Effector CD8-positive, alpha-beta T cell (primary cell): ENCODE measurements around the gene MATN4.
"Not testable (repeated sequence)": the region's sequence is repeated elsewhere in the genome, so short reads cannot be mapped to it uniquely, and the experiment has no call there.

Experiments used
- DNase-seq: peaks from one replicate; lab custom pipeline; 2025; lab: John Stamatoyannopoulos, UW
- total RNA-seq, 4 experiments: gene quantifications; one replicate each; lab custom pipeline; 2026; lab: John Stamatoyannopoulos, UW

The MATN4 gene, protein sequence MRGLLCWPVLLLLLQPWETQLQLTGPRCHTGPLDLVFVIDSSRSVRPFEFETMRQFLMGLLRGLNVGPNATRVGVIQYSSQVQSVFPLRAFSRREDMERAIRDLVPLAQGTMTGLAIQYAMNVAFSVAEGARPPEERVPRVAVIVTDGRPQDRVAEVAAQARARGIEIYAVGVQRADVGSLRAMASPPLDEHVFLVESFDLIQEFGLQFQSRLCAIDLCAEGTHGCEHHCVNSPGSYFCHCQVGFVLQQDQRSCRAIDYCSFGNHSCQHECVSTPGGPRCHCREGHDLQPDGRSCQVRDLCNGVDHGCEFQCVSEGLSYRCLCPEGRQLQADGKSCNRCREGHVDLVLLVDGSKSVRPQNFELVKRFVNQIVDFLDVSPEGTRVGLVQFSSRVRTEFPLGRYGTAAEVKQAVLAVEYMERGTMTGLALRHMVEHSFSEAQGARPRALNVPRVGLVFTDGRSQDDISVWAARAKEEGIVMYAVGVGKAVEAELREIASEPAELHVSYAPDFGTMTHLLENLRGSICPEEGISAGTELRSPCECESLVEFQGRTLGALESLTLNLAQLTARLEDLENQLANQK
- 0 to 0.18 (median 0.11) reads per million in 4 experiments for total RNA-seq

DNA sequence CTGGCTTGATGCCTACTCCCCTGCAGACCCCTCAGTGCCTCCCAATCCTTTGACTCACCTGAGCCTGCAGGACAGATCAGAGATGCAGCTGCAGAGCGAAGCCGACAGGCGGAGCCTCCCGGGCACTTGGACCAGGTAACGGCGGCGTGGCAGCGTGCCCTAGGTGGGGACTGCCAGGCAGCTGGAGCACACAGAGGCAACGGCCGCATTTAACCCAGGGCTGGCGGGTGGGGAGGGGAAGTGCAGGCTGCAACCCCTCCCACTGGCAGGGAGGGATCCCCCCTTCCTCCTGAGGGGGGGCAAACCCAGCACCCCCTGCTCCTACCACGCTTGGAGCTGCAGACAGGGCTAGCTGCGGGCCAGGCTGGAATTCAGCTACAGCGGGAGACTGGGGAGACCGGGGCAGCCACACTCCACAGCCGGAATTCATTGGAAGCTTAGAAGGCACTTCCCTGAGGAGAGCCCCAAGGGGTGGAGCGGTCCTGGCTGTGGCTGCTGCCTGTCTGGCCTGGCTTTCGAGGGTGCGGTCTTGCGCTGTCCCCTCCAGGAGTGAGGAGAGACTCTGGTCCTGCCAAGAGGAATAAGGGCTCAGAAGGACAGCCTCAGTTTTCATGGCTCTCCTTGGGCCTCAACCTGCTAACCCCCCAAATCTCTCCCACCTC is at the start of gene MATN4:
Gene MATN4 (minus strand): TSS at position 183 of the 662 bp plus-strand sequence. CDS start 2,717 bp downstream, outside the sequence.
- DNase-seq: no peak

DNA sequence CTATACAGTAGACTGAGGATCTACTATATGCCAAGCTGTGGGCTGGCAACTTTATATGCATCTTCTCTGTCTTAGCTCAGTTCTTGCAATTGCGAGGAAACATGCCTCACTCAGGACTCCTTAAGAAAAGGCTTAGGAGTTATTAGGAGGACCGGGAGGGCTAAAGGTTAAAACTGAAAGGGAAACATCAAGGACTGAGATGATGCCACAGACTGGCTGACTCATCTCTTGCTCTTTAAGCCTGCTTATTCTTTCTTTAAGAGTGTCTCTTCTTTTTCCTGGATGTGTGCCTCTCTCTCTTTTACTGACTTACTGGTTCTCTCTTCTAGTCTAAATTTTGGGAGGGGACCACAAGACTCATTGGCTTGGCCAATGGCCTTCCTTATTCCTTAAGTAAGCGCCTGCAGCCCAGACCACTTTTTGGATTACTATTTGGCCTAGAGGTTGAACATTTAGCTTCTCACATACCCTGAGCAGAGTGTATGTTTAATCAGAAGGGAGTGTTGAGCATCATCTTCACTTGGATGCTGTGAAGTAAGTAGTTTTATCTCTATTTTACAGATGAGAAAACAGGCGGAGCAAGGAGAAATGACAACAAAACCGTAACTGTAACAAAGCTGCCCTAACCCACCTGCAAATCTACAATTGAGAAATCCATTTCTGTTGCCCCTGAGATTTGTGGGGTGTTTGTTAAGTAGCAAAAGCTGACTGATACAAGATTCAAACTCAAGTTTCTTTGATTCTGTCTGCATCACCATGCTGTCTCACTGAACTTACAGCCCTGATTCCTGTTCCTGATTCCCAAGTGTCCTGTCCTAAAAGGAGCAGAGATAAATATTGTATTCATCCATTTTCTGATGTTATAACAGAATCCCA is 47.3 kb upstream of the MATN4 start:
- no peak for DNase-seq

DNA sequence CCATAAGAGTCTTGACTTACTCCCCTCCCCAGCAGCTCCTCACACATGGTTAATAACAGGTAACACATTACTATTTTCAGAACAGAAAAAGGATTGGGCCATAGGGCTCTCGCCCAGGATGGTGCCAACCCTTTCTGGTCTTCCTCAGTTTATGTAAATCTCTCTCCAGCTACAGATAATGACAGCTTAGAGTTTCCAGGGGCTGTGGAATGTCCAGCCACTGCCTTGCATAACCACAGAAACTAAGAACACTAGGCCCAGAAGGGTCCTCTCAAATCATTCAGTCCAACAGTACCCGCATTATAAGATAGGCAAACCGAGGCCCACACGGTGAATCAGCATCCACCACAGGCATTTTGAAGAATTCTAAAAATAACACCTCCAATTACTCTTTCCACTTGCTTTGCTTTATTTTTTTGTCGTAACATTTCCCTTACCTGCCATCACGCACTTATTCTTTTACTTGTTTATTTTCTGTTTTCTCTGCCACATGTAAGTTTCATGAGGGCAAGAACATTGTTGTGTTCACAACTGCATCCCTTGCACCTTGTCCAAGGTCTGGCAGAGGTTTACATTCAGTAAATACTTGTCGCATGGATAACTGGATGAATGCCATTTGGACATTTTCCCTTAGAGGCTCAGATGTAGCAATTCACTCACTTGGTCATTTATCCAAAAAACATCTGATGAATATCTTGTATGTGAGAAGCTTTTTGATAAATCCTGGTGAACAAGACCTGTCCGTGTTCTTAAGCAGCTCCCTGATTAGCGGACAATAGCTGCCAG is 46.5 kb upstream of the MATN4 start:
- DNase-seq: no peak

DNA sequence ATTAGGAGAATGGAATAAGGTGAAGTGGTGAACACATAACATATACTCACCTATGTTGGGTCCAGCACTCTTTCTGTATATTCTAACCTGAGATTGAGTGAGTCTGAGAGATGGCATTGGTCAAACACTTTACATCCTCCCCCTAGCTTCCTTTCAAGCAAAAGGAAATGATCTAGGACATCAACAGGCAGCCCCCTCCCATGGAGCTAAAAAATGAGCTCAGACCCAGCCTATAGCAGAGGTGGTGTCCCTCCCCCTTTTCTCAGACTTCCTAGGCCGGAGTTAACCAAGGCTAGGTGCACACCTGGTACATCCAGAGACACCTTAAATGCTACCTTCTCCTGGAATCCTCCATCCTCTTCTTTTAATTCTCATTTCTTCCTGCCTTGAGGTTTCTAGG is 45.6 kb upstream of the MATN4 start:
- DNase-seq: no peak

DNA sequence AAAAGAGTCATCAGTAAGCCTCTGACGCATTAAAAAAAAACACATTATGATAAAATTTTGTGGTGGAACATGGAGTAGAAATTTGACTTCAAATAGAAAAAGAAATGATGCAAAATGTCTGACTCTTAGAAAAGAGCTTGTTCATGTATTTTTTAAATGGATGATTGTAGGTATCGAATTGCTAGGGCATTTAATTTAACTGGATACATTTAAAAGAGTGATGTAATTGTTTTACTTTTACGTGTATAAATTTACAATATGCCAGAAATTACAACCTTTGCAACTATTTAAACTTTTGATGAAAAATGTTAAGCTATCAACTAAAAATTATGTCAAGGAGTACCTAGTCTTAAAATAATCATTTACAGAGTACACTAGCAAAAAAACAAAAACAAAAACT is 44.6 kb upstream of the MATN4 start:
- DNase-seq: no peak

DNA sequence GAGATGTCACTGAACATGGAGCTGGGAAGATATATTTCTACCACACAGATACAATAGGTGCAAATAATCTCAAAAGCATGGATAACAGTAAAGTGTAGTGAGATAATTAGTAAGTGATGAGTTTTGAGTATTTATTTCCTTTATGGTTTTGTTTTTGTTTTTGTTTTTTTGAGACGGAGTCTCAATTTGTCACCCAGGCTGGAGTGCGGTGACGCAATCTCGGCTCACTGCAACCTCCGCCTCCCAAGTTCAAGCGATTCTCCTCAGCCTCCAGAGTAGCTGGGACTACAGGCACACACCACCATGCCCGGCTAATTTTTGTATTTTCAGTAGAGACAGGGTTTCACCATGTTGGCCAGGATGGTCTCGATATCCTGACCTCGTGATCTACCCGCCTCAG is 42.7 kb upstream of the MATN4 start:
- DNase-seq: not testable (repeated sequence)

DNA sequence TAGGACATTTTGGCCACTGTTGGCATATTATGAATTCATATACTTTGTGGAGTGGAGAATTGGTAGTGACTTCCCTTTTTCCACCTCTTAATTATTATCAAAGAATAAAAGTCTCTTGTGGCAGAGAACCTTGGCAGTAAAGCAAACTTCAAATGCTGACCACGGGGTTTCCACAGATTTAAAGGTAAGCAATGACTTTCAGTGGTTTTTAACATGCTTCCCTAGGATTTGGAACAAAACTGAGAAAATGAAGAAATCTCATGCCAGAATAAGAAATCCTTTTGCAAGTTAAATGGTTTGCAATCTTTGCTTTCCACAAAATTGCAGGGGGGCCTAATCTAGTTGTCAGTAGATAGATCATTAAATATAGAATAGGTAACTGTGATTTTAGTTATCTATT is 42.1 kb upstream of the MATN4 start:
- DNase-seq: no peak

DNA sequence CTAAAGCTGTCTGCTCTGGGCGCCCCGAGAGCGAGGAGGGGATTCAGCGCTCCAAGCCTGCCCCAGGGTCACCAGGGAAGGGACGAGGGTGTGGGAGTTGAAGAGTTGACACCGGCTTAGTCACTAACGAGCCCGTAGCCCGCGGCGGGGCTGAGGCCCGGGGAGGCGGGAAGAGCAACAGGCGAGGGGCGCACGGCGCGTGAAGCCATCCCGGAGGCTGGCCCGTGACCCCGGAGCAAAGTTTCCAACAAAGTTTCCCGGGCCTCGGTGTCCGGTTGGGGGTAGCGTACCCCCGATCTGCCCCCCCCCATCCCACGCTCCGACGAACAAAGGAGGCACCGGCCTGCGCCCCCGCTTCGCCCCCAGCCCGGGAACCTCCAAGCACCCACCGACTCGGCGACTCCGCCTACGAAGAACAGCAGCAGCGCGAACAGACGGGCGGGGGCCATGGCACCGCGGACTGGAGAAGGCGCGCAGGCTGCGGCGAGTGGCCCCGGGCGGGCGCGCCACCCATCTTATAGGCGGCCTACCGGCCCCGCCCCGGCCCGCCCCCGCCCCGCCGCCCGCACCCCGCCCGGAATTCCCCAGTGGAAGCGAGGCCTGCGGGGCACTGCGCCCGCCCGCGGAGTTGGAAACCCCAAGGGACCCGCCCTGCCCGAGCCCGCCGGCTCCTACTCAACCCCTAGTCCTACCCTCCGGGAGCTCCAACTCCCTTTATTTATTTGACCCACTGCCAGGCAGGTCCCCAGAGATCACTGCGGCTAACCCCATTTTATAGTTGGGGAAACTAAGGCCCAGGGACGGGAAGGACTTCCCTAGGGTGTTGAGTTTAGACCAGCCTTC is 40.1 kb upstream of the MATN4 start, which contains the start of gene SDC4:
Gene SDC4 (minus strand): TSS at position 489 of the 843 bp plus-strand sequence. CDS start 40 bp downstream, at position 449.
- DNase-seq: peak; percentile 40

DNA sequence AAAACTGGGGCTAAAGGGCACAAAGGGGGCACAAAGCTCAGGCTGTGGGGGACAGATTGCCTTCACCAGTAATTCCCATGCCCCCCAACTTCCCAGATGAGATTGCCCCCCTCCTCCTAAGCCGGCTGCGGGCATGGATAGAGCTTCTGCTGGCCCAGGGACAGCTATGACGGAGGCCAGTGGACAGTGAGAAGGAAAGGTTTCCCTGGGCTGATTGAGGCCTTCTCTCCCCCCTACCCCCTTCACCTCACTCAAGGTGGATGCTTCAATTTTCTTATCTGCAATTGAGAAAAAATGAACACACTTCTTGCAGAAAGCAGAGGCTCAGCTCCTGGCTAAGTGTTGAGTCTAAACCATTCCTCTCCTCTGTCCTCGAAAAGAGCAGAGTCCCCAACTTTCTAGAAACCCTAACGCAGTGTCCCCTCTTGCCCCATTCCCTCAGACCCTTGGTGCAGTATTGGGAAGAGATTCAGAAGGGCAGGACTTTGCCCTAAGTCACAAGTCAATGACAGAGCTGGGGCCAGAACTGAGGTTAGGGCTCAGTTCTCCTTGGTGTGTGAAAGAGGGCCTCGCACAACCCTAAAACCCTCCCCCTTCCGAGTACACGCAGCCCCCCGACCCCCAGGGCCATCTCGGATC is 39.3 kb upstream of the MATN4 start:
- DNase-seq: no peak

DNA sequence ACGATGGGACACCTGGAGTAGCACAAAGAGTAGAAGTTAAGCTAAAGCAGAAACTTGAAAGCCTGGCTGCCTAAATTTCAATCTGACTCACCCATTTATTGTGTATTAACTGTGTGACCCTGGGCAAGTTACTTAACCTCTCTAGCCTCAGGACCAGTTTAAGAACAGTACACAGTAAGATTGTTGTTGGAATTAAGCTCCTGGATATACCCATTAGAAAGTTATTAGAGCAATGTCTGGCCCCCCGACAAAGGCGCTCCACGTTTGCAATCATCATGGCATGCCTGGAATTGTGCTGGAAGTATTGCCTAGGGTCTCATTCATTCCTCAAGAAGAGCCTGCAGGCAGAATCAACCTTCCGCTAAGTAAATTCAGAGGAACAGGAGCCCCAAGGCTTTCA is 38.8 kb upstream of the MATN4 start:
- DNase-seq: no peak

DNA sequence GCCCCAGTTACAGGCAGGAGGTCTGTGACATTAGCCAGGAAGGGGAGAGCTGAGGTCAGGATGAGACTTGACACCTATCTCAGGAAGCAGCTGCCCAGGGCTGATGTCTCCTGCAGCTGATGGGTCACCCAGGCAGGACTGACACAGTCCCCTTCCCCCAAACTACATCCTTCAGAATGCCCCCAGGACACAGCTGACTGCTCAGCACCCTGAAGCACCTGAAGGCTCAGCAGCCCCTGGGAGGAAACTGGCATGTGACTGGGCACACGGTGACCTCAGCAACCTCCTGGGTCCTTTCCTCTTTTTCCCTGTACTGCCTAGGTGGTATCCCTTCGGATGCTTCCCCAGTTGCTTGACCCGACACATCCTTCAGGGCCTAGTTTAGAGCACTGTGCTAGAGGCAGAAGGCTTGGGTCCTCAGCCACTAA is 38.2 kb upstream of the MATN4 start:
- no peak for DNase-seq

DNA sequence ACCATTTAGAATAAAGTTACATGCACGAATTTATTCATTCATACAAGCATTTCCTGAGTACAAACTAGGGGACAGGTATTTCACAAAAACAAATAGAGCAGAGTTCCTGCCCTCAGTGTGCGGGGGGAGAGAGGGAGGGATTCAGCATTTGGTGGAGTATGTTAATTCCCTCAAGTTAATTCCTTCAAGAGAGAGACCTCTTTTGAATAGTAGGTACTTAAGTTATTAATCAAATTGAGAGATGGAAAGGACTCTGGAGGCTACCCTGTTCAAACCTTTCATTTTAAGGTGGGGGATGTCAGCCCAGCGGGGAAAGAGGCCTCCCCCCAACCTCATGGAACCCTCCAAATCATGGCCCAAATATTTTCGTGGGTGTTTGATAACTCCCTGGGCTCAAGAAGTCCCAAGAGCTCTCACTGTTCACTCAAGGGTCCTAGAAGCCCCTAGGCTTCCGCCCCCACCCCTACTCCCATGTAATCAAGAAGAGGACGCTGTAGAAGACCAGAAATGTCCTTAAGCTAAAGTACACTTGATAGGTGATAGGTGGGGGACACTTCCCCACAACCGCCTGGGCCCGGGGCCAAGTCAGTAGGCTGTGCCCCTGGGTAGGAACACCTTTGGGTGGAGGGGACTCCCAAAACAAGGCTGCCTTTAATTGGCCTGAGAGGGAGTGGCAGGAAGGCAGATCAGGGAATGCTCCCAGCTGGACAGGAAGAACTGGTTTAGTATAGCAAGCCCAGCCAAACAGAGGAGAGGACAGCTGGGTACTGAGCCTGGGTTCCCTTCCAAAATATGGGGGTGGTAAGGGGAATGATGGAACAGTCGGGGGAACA is 37.2 kb upstream of the MATN4 start:
- no peak for DNase-seq

DNA sequence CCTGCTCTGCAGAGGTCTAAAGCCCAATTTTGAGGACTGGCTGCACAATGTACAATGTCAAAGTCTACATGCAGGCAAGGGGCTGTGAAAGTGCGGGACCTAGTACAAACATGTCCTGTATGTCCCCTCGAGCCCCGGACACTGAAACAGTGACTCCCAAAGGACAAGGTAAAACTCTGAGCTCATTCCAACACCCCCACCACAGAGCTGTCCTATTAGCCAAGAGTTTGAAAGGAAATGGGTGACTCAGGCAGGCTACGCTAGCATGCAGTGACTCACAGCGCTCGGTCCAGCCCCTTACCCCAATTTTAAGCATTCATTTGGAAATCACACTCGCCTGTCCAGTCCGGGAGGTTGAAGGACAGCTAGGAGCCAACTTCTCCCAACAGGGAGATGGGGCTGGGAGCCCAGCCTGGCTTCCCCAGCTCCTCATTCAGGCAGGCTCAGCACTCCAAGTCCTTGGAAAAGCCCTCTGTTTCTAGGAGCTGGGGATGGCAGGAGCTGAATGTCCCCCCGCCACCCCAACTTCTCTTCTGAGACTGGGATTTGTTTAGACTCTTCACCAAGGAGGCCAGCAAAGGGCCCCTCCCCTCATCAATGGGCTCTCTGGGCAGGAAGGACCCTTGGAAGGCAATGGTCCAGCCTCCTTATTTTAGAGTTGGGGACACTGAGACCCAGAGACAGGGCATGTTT is 36.2 kb upstream of the MATN4 start:
- no peak for DNase-seq

DNA sequence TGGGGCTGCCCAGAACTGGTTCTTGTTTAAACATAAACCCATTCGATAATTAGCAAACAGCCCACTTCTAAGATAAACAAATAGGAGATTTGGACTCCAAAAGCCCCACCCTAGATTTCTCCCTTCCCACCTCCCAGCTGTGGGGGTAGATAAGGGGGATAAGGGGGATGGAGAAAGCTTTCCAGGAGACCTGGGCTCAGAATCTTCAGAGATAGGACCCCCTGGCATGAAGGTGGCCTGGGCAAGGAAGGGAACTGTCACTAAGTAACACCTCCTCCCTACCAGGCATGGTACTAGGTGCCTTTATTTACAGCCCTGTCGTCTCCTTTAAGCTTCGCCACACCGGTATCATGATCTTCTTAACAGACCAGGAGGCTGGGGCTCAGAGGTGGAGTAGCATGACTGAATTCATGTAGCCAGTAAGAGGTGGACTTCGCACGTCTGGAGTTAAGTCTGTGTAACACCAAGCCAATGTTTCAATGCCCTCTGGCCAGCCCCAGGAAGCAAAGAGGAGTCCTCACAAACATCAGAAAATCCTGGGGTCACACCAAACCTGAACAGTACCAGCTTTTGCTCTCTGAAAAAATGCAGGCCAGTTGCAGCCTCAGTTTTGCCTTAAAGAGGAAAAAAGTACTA is 35.6 kb upstream of the MATN4 start:
- no peak for DNase-seq

DNA sequence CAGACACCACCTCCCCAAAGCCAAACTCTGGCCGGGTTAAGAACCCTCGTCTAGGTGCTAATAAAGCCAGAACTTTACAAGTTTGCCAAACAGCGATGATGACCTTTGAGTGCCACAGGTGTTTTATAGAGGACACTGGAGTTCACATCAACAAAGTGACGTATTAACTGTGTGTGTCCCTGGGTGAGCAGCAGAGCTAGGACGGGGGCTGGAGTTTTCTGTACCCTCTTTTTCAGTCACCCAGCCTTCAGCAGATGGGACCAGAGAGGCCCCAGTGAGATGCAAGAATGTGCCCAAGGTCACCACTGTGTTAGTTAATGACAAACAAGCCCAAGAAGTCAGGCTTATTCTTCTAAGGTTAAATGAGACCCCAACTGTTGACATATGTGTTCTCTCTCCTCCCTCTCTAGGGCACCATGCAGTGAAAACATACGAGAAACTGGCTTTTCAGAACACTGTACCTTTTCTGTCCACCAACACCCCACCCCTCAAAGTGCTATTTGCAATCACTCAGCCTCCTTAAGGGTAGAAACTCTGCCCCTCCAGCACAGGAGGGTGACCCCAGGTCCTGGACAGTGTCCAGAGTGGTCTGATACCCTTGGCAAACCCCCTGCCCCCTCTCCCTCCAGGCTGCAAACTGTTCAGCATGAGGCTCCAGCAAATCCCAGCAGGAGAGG is 34.9 kb upstream of the MATN4 start:
- no peak for DNase-seq

DNA sequence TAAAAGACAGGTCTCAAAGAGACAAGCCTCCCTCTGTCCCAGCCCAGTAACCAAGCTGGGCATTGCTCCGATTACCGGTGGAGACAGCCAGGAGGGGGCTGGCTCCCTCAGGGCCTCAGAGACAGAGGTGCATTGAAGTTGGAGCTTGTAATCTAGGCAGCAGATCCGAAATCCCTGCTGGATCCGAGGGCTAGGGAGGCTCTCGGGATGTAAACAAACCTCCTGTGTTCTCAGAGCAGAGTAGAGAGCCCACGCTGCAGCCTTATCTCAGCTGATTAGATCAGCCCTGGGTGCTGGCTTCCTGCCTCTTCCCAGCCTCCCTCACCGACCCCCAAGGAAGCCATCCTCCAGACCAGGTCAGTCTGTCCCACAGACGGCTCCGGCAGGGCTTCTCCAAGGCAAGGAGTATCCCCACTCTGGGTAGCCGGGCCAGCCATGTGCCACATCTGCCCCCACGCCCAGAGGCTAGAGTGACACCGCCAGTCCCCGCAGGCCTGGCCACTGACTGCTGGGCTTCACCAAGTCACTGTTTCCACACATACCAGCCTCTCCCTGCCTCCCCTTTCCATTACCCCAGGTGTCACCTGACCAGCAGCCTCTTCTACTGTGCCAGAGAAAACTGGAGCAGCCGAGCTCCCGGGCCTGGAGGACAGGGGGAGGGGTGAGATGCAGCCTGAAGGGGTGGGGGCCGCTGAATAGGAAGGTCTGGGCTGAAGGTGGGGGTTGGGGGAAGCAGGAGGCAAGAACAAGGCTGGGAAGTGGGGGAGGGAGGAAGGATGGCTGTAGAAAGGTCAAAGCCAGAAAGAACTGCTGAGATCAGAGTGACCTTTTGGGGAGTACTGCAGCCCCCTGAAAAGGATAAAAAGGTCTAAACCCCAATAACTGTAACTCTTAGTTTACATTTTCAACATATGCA is 34.1 kb upstream of the MATN4 start:
- DNase-seq: no peak
